DOHH2 (cell line): ENCODE data around the gene EPB41.

Source experiments
- EZH2phosphoT487 ChIP-seq: fragments of 200-600 bp; sonication (generic); IDR thresholded peaks from 2 replicates; pipeline ENCODE4 v1.6.1; 2017; ENCODE audit warnings: borderline replicate concordance, mild to moderate bottlenecking, antibody characterized with exemption, low read length, moderate library complexity, mixed read lengths
- TF ChIP-seq, protein P1 (sequence below): fragments of 200-600 bp; sonication (generic); IDR thresholded peaks from one replicate; pipeline ENCODE4 v1.5.1; 2014; ENCODE audit warnings: antibody characterized with exemption, mild to moderate bottlenecking, low read depth, low read length; ENCODE audit not compliant: poor library complexity, severe bottlenecking

DNA sequence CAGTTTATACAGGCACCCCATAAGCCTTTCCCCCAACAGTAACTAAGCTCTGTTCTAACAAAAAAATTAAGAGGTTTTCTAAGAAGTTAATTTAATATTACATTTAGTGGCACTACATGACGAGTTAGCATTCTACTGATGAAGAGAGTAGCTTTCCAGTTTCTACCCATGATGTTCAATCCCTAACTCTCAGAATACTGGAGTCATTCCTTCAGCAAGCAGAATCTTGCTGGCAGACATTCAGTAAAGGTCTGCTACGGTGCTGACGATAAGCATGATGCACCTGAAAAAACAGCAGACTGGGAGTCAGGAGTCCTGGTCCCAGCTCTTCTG lies 242.9 kb downstream of the EPB41 start:
- TF ChIP-seq, protein P1, sequence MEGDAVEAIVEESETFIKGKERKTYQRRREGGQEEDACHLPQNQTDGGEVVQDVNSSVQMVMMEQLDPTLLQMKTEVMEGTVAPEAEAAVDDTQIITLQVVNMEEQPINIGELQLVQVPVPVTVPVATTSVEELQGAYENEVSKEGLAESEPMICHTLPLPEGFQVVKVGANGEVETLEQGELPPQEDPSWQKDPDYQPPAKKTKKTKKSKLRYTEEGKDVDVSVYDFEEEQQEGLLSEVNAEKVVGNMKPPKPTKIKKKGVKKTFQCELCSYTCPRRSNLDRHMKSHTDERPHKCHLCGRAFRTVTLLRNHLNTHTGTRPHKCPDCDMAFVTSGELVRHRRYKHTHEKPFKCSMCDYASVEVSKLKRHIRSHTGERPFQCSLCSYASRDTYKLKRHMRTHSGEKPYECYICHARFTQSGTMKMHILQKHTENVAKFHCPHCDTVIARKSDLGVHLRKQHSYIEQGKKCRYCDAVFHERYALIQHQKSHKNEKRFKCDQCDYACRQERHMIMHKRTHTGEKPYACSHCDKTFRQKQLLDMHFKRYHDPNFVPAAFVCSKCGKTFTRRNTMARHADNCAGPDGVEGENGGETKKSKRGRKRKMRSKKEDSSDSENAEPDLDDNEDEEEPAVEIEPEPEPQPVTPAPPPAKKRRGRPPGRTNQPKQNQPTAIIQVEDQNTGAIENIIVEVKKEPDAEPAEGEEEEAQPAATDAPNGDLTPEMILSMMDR, result no peak
- no peak for TF ChIP-seq EZH2phosphoT487
